ENCODE results near the gene KRTAP6-3.

KRTAP6-3 gene

DNA sequence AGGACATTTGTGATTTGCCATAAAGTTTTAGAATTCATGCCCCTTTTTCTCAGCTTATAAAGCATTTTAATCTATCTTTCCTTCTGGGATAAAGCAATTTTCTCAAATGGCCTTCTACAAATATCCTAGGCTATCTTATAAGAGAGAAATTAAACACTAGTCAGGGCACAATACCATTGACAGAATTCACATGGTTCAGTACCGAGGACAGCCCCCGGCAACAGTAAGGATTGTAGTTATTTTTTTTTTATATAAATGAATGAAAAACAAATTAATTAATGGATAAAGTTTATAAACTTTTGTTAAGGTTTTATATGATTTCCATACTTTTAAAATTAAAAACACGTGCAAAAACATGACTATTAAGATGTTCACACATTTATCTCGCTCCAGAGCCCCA is 35.9 kb downstream of the KRTAP6-3 start:
- no peak for DNase-seq

- DNase-seq, result no peak
Observed at GRCh38 chr21:30629200-30629599, 37.0 kb downstream of the KRTAP6-3 start.

DNA sequence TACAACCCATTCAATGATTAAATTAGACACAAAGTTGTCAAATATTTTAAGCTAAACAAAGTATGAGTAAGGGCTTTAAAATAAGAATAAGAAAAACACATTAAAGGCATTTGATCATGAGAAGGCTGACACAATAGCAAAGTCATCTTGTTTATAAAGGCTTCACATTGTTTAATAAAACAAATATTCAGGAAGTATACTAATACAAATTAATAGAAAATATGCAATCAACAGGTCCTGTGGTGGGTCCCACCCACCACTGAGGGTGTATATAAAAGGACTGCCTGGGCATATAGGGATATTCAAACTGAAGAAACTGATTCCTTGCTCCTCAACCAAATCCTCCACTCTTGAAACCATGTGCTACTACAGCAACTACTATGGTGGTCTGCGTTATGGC is 42.7 kb downstream of the KRTAP6-3 start, which contains the start of gene KRTAP20-2:
TSS of gene KRTAP20-2 (plus strand) at position 301 of the 400 bp plus-strand sequence. CDS start at position 359, 58 bp downstream.
- DNase-seq, result no peak

GRCh38 chr21:30638686-30639085 is 46.4 kb downstream of the KRTAP6-3 start:
- DNase-seq, result no peak

- no peak for DNase-seq
Observed at GRCh38 chr21:30642564-30642963, 50.3 kb downstream of the KRTAP6-3 start, which contains the start of gene KRTAP20-3. Gene KRTAP20-3, plus strand, starts transcription at chr21:30642864.

Measured in NCI-H1694 treated with DMSO at 0.1 percent for 48 hours (cell line).